SU-DHL-6 (cell line): ENCODE results near the gene TPPP2.

ENCODE experiments used
- H2AFZ ChIP-seq: fragments of 200-600 bp; sonication (generic); 2 replicates; pipeline ENCODE4 v1.6.1; 2014; ENCODE audit warnings: low read depth, mild to moderate bottlenecking, moderate library complexity, mixed read lengths, antibody characterized with exemption, low read length; ENCODE audit not compliant: severe bottlenecking
- H3F3A ChIP-seq: fragments of 200-600 bp; shearing (Covaris generic); 2 replicates; pipeline ENCODE4 v1.6.0; 2016; ENCODE audit warnings: antibody characterized with exemption, mild to moderate bottlenecking; ENCODE audit not compliant: insufficient read depth
- H3K27ac ChIP-seq: fragments of 200-600 bp; sonication (generic); 2 replicates; pipeline ENCODE4 v1.5.1; 2016; ENCODE audit warnings: low read depth, mild to moderate bottlenecking, low read length, moderate library complexity, mixed read lengths
- H3K27me3 ChIP-seq: fragments of 200-600 bp; sonication (generic), shearing (Covaris generic); 2 replicates; pipeline ENCODE4 v1.6.0; 2014; ENCODE audit warnings: mild to moderate bottlenecking, low read length
- H3K36me3 ChIP-seq: fragments of 200-600 bp; sonication (generic); 2 replicates; pipeline ENCODE4 v1.6.1; 2014; ENCODE audit warnings: mild to moderate bottlenecking, low read length, mixed read lengths
- H3K4me2 ChIP-seq: fragments of 300-600, 200-600 bp; shearing (Covaris generic), sonication (generic); 2 replicates; pipeline ENCODE4 v1.6.0; 2014; ENCODE audit warnings: low read length, low read depth, mild to moderate bottlenecking; ENCODE audit not compliant: poor library complexity, severe bottlenecking
- H3K4me3 ChIP-seq: fragments of 200-600 bp; sonication (generic); 2 replicates; pipeline ENCODE4 v1.5.1; 2014; ENCODE audit warnings: antibody characterized with exemption, low read length, mild to moderate bottlenecking, mixed read lengths; ENCODE audit not compliant: insufficient read depth, poor library complexity, severe bottlenecking
- H3K79me2 ChIP-seq: fragments of 200-600 bp; sonication (generic); 2 replicates; pipeline ENCODE4 v1.6.1; 2014; ENCODE audit warnings: mild to moderate bottlenecking, low read length, moderate library complexity; ENCODE audit not compliant: insufficient read depth
- H3K9ac ChIP-seq: fragments of 200-600 bp; sonication (generic); 2 replicates; pipeline ENCODE4 v1.7.0; 2014; ENCODE audit warnings: mild to moderate bottlenecking, low read length
- H3K9me2 ChIP-seq: fragments of 200-600 bp; sonication (generic); replicated peaks from 2 replicates; pipeline ENCODE4 v1.6.1; 2014; ENCODE audit warnings: low read length; ENCODE audit not compliant: insufficient read depth
- H3K9me3 ChIP-seq: fragments of 200-600 bp; sonication (generic); 2 replicates; pipeline ENCODE4 v1.6.1; 2014; ENCODE audit warnings: low read length, mixed read lengths; ENCODE audit not compliant: insufficient read depth
- H4K20me1 ChIP-seq: fragments of 200-600 bp; sonication (generic); 2 replicates; pipeline ENCODE4 v1.6.1; 2014; ENCODE audit warnings: low read depth, mild to moderate bottlenecking, antibody characterized with exemption, low read length, moderate library complexity, mixed read lengths
- EZH2phosphoT487 ChIP-seq: fragments of 200-600 bp; sonication (generic), shearing (Covaris generic); conservative IDR thresholded peaks from 2 replicates; pipeline ENCODE4 v1.6.1; 2018; ENCODE audit warnings: mild to moderate bottlenecking, antibody characterized with exemption, low read length, moderate library complexity, mixed read lengths
- TF ChIP-seq, protein P1 (sequence below): fragments of 200-600 bp; sonication (generic); IDR thresholded peaks from one replicate; pipeline ENCODE4 v1.5.1; 2017; ENCODE audit warnings: antibody characterized with exemption, mild to moderate bottlenecking, low read length, moderate library complexity; ENCODE audit not compliant: insufficient read depth, poor library complexity, severe bottlenecking

TPPP2 gene

DNA sequence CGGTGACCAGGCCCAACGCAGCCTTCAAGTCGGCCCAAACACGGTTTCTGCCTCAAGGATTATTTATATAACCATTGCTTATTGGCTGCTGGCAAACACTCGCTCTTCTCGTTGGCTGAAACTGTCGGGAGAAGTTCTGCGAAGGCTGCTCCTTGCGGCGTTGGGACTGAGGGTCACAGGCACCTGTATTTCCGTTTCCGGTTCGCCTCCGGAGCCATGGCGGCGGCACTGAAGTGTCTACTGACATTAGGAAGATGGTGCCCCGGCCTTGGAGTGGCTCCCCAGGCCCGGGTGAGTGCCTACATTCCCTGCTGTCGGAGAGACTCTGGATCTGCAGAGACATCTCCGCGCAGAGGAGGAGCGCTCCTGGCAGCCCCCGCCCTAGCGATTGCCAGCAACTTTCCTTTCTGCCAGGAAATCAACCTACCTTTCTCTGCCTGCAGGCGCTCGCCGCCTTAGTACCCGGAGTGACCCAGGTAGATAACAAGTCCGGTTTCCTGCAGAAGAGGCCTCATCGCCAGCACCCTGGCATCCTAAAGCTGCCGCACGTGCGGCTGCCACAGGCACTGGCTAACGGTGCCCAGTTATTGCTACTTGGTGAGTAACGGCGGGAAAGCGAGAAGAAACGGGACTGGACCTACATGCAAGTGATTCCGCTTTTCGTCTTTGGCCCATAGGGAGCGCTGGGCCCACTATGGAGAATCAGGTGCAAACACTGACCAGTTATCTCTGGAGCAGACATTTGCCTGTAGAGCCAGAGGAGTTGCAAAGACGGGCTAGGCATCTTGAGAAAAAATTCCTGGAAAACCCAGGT lies 40.0 kb upstream of the TPPP2 start, which contains the start of gene METTL17:
TSS of gene METTL17 (plus strand) at position 194 of the 814 bp plus-strand sequence. CDS start at position 217, 23 bp downstream.
- TF ChIP-seq, protein P1, sequence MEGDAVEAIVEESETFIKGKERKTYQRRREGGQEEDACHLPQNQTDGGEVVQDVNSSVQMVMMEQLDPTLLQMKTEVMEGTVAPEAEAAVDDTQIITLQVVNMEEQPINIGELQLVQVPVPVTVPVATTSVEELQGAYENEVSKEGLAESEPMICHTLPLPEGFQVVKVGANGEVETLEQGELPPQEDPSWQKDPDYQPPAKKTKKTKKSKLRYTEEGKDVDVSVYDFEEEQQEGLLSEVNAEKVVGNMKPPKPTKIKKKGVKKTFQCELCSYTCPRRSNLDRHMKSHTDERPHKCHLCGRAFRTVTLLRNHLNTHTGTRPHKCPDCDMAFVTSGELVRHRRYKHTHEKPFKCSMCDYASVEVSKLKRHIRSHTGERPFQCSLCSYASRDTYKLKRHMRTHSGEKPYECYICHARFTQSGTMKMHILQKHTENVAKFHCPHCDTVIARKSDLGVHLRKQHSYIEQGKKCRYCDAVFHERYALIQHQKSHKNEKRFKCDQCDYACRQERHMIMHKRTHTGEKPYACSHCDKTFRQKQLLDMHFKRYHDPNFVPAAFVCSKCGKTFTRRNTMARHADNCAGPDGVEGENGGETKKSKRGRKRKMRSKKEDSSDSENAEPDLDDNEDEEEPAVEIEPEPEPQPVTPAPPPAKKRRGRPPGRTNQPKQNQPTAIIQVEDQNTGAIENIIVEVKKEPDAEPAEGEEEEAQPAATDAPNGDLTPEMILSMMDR = peak; percentile 50
- no peak for TF ChIP-seq EZH2phosphoT487
- no peaks in the 10 kb centered on the region for H4K20me1 ChIP-seq
- peak within 1 kb of the TSS; percentile 91 for H2AFZ ChIP-seq
- H3K27me3 ChIP-seq = no peaks in the 10 kb centered on the region
- H3K4me2 ChIP-seq = peak within 1 kb of the TSS; percentile 86
- H3K79me2 ChIP-seq = peaks cover 24% of the 10 kb centered on the region
- H3K36me3 ChIP-seq = peaks cover 24% of the 10 kb centered on the region
- H3F3A ChIP-seq = peaks cover 4% of the 10 kb centered on the region; the same call in 1 of the 2 replicates
- peak within 1 kb of the TSS; percentile 60 for H3K27ac ChIP-seq
- no peaks in the 10 kb centered on the region for H3K9me3 ChIP-seq
- H3K4me3 ChIP-seq = peak within 1 kb of the TSS; percentile 74
- H3K9me2 ChIP-seq = no peaks in the 10 kb centered on the region
- H3K9ac ChIP-seq = peak within 1 kb of the TSS; percentile 87

DNA sequence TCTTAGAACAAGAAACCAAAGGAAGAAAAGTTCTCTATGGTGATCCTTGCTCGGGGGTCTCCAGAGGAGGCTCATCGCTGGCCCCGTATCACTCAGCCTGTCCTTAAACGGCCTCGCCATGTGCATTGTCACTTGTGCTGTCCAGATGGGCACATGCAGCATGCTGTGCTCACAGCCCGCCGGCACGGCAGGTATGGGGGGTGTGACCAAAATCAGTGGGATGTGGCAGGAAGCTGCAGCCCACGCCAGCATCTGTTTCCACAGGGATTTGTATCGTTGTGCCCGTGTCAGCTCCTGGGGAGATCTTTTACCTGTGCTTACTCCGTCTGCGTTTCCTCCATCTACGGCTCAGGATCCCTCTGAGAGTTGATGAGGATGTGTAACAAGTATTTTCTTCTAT lies 33.5 kb upstream of the TPPP2 start:
- Histone ChIP-seq H3K9me3 (no peaks in the 10 kb centered on the region), H3K27ac (no peak overlapping the region), H3K27me3 (no peaks in the 10 kb centered on the region), H3K36me3 (peaks cover 24% of the 10 kb centered on the region), H3K79me2 (peaks cover 8% of the 10 kb centered on the region), H3K4me2 (no peak overlapping the region), H3F3A (no peaks in the 10 kb centered on the region), H3K9me2 (no peaks in the 10 kb centered on the region), H2AFZ (no peak overlapping the region), H3K9ac (no peak overlapping the region), H3K4me3 (no peak overlapping the region), H4K20me1 (no peaks in the 10 kb centered on the region)
- TF ChIP-seq, protein P1 = no peak
- TF ChIP-seq EZH2phosphoT487 = no peak

DNA sequence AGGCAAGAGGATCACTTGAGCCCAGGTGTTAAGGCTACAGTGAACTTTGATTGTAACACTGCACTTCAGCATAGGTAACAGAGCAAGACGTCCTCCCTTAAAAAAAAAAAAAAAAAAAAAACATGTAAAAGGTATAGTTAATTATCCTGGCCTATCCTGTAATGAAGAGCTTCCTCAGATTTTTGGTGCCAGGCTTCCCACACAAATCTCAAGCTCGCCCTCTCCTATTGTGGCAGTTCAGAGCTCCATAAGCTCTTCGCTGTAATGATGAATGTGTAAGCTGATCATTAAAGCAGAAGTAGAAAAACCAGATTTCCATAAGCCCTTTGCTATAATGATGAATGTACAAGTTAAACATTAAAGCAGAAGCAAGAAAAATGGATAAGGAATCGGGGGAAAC lies 32.9 kb upstream of the TPPP2 start:
- Histone ChIP-seq H3K4me2 (no peak overlapping the region), H4K20me1 (no peaks in the 10 kb centered on the region), H3K27me3 (no peaks in the 10 kb centered on the region), H3K9me2 (no peaks in the 10 kb centered on the region), H3F3A (no peaks in the 10 kb centered on the region), H2AFZ (no peak overlapping the region), H3K27ac (no peak overlapping the region), H3K36me3 (peaks cover 19% of the 10 kb centered on the region), H3K9ac (no peak overlapping the region), H3K4me3 (no peak overlapping the region), H3K9me3 (no peaks in the 10 kb centered on the region), H3K79me2 (peaks cover 2% of the 10 kb centered on the region; the same call in 1 of the 2 replicates)
- no peak for TF ChIP-seq EZH2phosphoT487
- TF ChIP-seq, protein P1 = no peak
